SU-DHL-6 (cell line): ENCODE measurements around the gene TK1.

Experiments
- H2AFZ ChIP-seq: fragments of 200-600 bp; sonication (generic); 2 replicates; pipeline ENCODE4 v1.6.1; 2014; ENCODE audit warnings: low read depth, mild to moderate bottlenecking, moderate library complexity, mixed read lengths, antibody characterized with exemption, low read length; ENCODE audit not compliant: severe bottlenecking
- H3F3A ChIP-seq: fragments of 200-600 bp; shearing (Covaris generic); 2 replicates; pipeline ENCODE4 v1.6.0; 2016; ENCODE audit warnings: antibody characterized with exemption, mild to moderate bottlenecking; ENCODE audit not compliant: insufficient read depth
- H3K27ac ChIP-seq: fragments of 200-600 bp; sonication (generic); 2 replicates; pipeline ENCODE4 v1.5.1; 2016; ENCODE audit warnings: low read depth, mild to moderate bottlenecking, low read length, moderate library complexity, mixed read lengths
- H3K27me3 ChIP-seq: fragments of 200-600 bp; sonication (generic), shearing (Covaris generic); 2 replicates; pipeline ENCODE4 v1.6.0; 2014; ENCODE audit warnings: mild to moderate bottlenecking, low read length
- H3K36me3 ChIP-seq: fragments of 200-600 bp; sonication (generic); 2 replicates; pipeline ENCODE4 v1.6.1; 2014; ENCODE audit warnings: mild to moderate bottlenecking, low read length, mixed read lengths
- H3K4me2 ChIP-seq: fragments of 300-600, 200-600 bp; shearing (Covaris generic), sonication (generic); 2 replicates; pipeline ENCODE4 v1.6.0; 2014; ENCODE audit warnings: low read length, low read depth, mild to moderate bottlenecking; ENCODE audit not compliant: poor library complexity, severe bottlenecking
- H3K4me3 ChIP-seq: fragments of 200-600 bp; sonication (generic); 2 replicates; pipeline ENCODE4 v1.5.1; 2014; ENCODE audit warnings: antibody characterized with exemption, low read length, mild to moderate bottlenecking, mixed read lengths; ENCODE audit not compliant: insufficient read depth, poor library complexity, severe bottlenecking
- H3K79me2 ChIP-seq: fragments of 200-600 bp; sonication (generic); 2 replicates; pipeline ENCODE4 v1.6.1; 2014; ENCODE audit warnings: mild to moderate bottlenecking, low read length, moderate library complexity; ENCODE audit not compliant: insufficient read depth
- H3K9ac ChIP-seq: fragments of 200-600 bp; sonication (generic); 2 replicates; pipeline ENCODE4 v1.7.0; 2014; ENCODE audit warnings: mild to moderate bottlenecking, low read length
- H3K9me2 ChIP-seq: fragments of 200-600 bp; sonication (generic); replicated peaks from 2 replicates; pipeline ENCODE4 v1.6.1; 2014; ENCODE audit warnings: low read length; ENCODE audit not compliant: insufficient read depth
- H3K9me3 ChIP-seq: fragments of 200-600 bp; sonication (generic); 2 replicates; pipeline ENCODE4 v1.6.1; 2014; ENCODE audit warnings: low read length, mixed read lengths; ENCODE audit not compliant: insufficient read depth
- H4K20me1 ChIP-seq: fragments of 200-600 bp; sonication (generic); 2 replicates; pipeline ENCODE4 v1.6.1; 2014; ENCODE audit warnings: low read depth, mild to moderate bottlenecking, antibody characterized with exemption, low read length, moderate library complexity, mixed read lengths
- EZH2phosphoT487 ChIP-seq: fragments of 200-600 bp; sonication (generic), shearing (Covaris generic); conservative IDR thresholded peaks from 2 replicates; pipeline ENCODE4 v1.6.1; 2018; ENCODE audit warnings: mild to moderate bottlenecking, antibody characterized with exemption, low read length, moderate library complexity, mixed read lengths
- TF ChIP-seq, protein P1 (sequence below): fragments of 200-600 bp; sonication (generic); IDR thresholded peaks from one replicate; pipeline ENCODE4 v1.5.1; 2017; ENCODE audit warnings: antibody characterized with exemption, mild to moderate bottlenecking, low read length, moderate library complexity; ENCODE audit not compliant: insufficient read depth, poor library complexity, severe bottlenecking

The TK1 gene

DNA sequence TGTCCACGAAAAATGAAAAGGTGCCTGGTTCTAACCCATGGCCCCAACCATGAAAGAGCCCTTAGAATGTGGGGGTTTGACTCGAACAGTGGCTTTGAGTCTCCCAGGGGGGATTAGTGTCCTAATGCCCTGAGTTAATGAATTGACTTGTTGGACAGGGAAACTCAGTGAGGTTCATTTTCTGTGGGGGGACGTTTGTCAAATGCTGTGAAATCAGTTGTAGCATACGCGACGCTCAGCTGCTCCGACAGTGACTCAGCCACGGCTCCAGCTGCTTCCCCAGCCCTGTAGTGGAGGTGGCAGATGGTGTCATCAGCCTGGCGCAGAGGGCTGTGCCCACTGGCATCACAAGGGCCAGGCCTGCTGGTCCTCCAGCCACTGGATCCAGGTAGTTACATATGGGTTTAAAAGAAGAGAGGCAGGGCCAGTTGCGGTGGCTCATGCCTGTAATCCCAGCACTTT lies 40.6 kb upstream of the TK1 start:
- Histone ChIP-seq H3F3A (peaks cover 19% of the 10 kb centered on the region), H3K27me3 (no peaks in the 10 kb centered on the region), H3K9me2 (no peaks in the 10 kb centered on the region), H2AFZ (no peak overlapping the region), H3K9me3 (no peaks in the 10 kb centered on the region), H3K4me3 (no peak overlapping the region), H3K4me2 (no peak overlapping the region), H3K27ac (no peak overlapping the region), H4K20me1 (no peaks in the 10 kb centered on the region), H3K79me2 (no peaks in the 10 kb centered on the region), H3K36me3 (peaks cover 5% of the 10 kb centered on the region; the same call in 1 of the 2 replicates), H3K9ac (no peak overlapping the region)
- no peak for TF ChIP-seq EZH2phosphoT487
- TF ChIP-seq, protein P1, sequence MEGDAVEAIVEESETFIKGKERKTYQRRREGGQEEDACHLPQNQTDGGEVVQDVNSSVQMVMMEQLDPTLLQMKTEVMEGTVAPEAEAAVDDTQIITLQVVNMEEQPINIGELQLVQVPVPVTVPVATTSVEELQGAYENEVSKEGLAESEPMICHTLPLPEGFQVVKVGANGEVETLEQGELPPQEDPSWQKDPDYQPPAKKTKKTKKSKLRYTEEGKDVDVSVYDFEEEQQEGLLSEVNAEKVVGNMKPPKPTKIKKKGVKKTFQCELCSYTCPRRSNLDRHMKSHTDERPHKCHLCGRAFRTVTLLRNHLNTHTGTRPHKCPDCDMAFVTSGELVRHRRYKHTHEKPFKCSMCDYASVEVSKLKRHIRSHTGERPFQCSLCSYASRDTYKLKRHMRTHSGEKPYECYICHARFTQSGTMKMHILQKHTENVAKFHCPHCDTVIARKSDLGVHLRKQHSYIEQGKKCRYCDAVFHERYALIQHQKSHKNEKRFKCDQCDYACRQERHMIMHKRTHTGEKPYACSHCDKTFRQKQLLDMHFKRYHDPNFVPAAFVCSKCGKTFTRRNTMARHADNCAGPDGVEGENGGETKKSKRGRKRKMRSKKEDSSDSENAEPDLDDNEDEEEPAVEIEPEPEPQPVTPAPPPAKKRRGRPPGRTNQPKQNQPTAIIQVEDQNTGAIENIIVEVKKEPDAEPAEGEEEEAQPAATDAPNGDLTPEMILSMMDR: no peak

DNA sequence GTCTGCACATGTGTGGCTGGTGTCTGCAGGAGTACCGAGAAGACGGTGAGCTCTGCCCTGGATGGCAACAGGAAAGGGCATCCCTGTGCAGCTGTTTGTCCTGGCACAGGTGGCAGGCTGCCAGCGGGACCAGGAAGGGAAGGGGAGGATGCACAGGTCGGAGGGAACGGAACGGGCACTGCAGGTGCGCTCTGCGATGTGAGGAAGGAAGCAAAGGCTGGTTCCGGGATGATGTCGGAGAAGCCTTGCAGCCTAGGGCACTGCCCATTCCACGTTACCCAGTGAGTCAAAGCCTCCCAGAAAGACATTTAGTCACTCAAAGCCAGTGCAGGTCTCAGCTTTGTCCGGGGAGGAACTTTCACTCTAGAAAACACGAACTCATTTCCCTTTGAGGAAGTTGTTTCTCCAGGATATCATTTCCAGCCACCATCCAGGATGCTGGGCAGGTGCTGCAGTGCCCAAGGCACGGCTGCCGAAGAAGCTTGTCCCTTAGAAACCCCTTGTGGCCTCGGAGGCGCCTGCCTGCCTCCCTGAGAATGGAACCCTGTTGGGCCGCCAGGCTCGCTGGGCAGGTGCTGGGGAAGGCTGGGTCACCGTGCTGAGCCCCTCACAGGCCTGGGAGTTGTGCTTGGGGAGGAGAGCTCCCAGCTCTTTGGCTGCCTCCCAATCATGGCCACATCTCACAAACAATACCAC lies 40.1 kb upstream of the TK1 start:
- Histone ChIP-seq H3K9me2 (no peaks in the 10 kb centered on the region), H4K20me1 (no peaks in the 10 kb centered on the region)

DNA sequence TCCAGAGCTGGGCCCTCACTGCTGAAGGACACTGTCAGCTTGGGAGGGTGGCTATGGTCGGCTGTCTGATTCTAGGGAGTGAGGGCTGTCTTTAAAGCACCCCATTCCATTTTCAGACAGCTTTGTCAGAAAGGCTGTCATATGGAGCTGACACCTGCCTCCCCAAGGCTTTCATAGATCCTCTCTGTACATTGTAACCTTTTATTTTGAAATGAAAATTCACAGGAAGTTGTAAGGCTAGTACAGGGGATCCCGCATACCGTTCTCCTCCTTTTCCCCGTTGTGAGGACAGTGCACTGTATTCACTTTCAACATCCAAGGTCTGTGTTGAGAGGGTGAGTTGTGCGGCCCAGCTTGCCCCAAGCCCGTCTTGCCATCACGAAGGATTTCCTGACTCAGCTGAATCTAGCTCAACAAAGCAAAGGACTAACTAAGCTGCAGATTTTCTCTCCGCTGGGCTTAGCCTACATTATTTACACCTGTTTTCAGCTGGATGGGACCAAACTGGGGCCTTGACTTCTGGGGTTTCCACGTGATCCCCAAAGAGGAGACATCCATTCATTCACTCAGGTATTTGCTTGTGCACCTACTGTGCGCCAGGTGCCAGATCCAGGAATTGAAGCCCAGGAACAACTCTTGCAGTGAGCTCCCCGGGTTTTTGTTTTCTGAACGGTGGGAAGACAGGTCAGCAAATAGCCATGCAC lies 39.4 kb upstream of the TK1 start:
- H4K20me1 ChIP-seq: no peaks in the 10 kb centered on the region
- H2AFZ ChIP-seq: no peak overlapping the region
- TF ChIP-seq EZH2phosphoT487: no peak
- TF ChIP-seq, protein P1: no peak
- H3K27ac ChIP-seq: no peak overlapping the region
- H3K4me2 ChIP-seq: no peak overlapping the region
- H3K9me3 ChIP-seq: no peaks in the 10 kb centered on the region
- peaks cover 19% of the 10 kb centered on the region for H3F3A ChIP-seq
- H3K4me3 ChIP-seq: no peak overlapping the region
- no peaks in the 10 kb centered on the region for H3K27me3 ChIP-seq
- no peaks in the 10 kb centered on the region for H3K9me2 ChIP-seq
- H3K9ac ChIP-seq: no peak overlapping the region
- H3K79me2 ChIP-seq: no peaks in the 10 kb centered on the region
- peaks cover 10% of the 10 kb centered on the region; the same call in 1 of the 2 replicates for H3K36me3 ChIP-seq

More for the DNA sequence above, 40.1 kb upstream of the TK1 start:
- Histone ChIP-seq H3K79me2 (no peaks in the 10 kb centered on the region), H3K27ac (no peak overlapping the region), H3K36me3 (peaks cover 6% of the 10 kb centered on the region; the same call in 1 of the 2 replicates), H3K9ac (no peak overlapping the region), H3K27me3 (no peaks in the 10 kb centered on the region), H3K4me2 (no peak overlapping the region), H3K9me3 (no peaks in the 10 kb centered on the region), H3F3A (peaks cover 19% of the 10 kb centered on the region), H2AFZ (no peak overlapping the region), H3K4me3 (no peak overlapping the region)
- TF ChIP-seq, protein P1: no peak
- TF ChIP-seq EZH2phosphoT487: no peak
